ENCODE data around the gene LAYN.

DNA sequence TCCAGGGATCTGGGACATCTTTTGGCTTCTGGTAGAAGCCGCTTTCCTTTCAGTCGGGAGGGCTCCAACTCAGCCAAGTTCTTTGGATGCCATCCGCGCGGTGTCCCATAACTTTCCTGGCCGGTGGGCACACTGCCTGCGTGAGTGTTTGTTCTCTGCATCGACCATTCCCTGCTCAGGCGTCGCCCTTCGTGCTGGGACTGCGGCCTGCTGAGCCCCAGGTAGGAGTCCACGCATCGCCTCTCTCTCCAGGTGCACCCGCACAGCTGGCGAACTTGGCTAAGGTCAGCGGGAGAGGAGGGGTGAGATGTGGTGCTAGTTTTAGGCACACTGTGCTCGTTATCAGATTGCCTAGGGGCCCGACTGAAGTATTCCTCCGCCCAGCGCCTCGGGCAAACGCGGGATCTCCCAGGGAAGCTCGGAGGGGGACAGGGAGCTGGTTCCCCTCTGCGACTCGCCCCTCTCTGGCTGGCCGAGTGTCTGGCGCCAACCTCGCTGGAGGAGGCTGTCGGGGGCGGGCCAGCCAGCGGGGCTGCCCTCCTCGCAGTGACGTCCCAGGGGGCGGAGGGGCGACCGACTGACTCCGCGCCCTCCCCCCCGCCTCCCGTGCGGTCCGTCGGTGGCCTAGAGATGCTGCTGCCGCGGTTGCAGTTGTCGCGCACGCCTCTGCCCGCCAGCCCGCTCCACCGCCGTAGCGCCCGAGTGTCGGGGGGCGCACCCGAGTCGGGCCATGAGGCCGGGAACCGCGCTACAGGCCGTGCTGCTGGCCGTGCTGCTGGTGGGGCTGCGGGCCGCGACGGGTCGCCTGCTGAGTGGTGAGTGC is at the start of gene LAYN:
- TF ChIP-seq EZH2phosphoT487 (IDR thresholded peaks at IDR 0.05; ENCODE audit: insufficient read depth, low read depth) (no peak), EZH2 (IDR thresholded peaks at IDR 0.05; ENCODE audit: insufficient read depth, poor library complexity, severe bottlenecking) (no peak)
